ENCODE results near the gene SMIM10L2A.

- no peak for TF ChIP-seq NFRKB (IDR thresholded peaks at IDR 0.05)
- TF ChIP-seq FOXM1 (IDR thresholded peaks at IDR 0.05; ENCODE audit: borderline replicate concordance): no peak
- TF ChIP-seq ZNF384 (IDR thresholded peaks at IDR 0.05): no peak
- no peak for TF ChIP-seq SP1 (IDR thresholded peaks at IDR 0.05)
Measured at GRCh38 chrX:135384161-135384836, 37.4 kb upstream of the SMIM10L2A start.

All from HEK293T (cell line).